HT1080 (cell line): ENCODE data around the gene RCN1. TPM values are rescaled to one million over a fixed set of nuclear protein-coding genes. Genes with fewer than 3 reads are reported as not detected.
A peak's percentile ranks its signal among the peaks of the same experiment; 100 is the strongest.
"Not testable (repeated sequence)": the region's sequence is repeated elsewhere in the genome, so short reads cannot be mapped to it uniquely, and the experiment has no call there.

Experiments used
- DNase-seq: peaks from one replicate; pipeline ENCODE4 v3.0.0-alpha.2; 2015; ENCODE audit warnings: low read depth
- total RNA-seq: library from RNA; depleted of rRNA; stranded (reverse); fragments of >200 nt; shearing (Covaris generic); gene quantifications from 2 replicates; pipeline ENCODE4 v1.2.3, GENCODE V29; 2014

RCN1 gene
- total RNA-seq, 1 experiment from 2014 or later, result 186 TPM

DNA sequence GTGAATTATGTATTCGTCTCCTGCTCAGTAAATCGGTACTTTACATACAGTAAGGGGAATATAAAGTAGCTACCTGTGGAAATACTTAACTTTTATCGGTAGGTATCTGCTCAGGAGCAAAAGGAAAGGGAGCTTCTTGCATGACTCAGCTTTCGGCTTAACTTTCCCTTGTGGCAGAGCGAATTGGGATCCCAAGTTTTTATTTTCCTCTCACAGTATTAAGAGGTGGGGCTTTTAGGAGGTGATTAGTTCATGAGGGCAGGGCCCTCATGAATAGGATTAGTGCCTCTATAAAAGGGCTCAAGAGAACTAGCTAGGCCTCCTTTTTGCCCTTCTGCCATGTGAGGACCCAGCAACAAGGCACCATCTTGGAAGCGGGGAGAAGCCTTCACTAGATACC lies 18.7 kb downstream of the RCN1 start:
- no peak for DNase-seq

- DNase-seq, result no peak
Measured at GRCh38 chr11:32110795-32111194, 19.9 kb downstream of the RCN1 start.

DNA sequence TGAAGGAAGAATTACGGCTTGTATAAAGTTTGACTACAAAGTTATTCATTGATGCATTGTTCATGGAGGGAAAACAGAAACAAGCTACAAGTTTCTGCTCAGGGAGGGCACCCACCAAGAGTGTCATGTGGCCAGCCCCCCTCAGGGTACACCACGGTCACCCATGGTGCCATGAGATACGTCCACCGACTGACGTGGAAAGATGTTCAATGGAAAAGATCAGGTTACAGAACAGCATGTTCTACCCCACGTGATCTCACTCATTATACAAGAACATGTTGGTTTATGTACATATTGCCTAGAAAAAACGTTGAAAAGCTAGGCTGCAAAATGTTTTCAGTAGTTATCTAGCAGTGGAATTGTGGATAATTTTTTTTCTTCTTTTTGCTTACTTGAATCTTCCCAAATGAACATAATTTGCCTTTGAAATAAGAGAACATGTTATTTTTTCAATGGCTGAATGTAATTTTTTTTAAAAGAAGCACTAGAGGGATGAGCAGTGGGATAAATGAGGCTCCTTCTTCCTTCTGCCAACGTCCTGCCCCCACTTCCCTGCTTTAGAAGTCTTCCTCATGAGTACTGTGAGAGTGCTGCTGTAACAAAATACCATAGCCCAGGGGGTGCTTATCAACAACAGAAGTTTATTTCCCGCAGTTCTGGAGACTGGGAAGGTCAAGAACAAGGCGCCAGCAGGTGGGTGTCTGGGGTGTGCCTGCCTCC lies 22.5 kb downstream of the RCN1 start:
- no peak for DNase-seq

DNA sequence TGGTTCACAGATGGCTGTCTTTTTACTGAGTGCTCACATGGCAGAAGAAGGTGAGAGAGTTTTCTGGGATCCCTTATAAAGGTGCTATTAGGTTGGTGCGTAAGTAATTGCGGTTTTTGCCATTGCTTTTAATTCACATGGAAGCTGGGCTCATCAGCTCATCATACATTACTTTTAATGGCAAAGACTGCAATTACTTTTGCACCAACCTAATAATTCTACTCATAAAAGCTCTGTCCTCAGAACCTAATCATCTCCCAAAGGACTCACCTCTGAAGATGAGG lies 23.0 kb downstream of the RCN1 start:
- no peak for DNase-seq

DNA sequence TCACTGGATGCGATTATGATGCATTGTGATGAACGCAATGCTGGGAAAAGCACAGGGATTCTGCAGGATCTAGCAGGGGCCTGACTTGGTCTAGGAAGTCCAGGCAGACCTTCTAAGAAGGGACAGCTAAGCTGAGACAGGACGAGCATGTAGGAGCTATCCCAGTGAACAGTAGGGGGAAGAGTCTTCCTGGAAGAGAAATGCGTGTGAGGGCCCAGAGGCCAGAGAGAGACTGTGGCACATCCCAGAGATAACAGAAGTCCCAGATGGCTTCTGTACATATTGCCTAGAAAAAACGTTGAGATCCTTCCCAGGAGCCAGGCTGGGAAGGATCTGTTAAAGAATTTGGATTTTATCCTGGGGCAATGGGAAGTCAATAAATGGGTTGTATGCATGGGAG lies 24.6 kb downstream of the RCN1 start:
- DNase-seq, result no peak

DNA sequence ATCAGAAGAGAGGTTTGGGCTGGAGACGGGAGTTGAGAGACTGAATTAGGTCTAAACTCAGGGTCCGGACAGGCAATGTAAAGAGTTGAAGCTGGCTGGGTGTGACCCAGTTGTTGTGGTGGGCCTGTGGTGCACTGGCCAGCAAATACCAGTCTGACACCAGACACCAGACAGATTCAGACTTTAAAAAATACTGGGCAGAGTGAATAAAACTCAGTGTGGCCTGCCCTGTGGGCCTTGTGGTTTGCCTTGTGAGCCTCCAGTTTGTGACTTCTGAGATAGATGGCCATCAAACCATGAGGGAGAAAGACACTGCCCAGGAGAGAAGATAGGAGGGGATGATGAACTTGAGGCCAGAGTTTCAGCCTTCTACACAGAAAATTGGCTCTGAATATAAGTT lies 25.8 kb downstream of the RCN1 start:
- no peak for DNase-seq

GRCh38 chr11:32118025-32118974 lies 27.4 kb downstream of the RCN1 start:
- peak; percentile 98 for DNase-seq

DNA sequence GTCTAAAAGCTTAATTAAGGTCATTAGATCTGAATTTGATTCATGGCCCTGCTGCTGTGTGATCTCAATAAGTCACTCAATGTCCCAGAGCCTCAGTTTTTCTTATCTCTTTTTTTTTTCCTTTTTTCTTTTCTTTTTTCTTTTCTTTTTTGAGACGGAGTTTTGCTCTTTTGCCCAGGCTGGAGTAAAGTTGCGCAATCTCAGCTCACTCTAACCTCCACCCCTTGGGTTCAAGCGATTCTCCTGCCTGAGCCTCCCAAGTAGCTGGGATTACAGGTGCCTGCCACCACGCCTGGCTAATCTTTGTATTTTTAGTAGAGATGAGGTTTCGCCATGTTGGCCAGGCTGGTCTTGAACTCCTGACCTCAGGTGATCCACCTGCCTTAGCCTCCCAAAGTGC lies 28.3 kb downstream of the RCN1 start:
- DNase-seq, result not testable (repeated sequence)

DNA sequence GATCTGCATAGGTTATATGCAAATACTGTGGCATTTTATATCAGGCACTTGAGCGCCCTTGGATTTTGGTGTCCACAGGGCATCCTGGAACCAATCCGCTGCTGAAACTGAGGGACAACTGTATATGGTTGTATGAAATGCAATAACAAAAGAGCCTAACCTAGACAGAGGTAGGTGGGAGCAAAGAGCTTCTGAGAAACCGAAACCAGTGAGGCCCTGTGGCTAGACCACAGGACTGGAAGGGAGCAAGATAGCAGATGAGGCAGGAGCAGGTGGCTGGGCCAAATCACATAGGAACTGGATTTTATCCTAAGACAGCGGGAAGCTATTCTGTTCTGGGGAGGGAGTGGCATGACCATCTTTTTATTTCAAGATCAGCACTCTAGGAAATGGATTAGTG lies 30.1 kb downstream of the RCN1 start:
- DNase-seq, result no peak

- DNase-seq, result no peak
Measured at GRCh38 chr11:32122200-32122599, 31.3 kb downstream of the RCN1 start.

GRCh38 chr11:32131321-32131720 lies 40.4 kb downstream of the RCN1 start:
- peak; percentile 20 for DNase-seq

GRCh38 chr11:32136657-32137056 lies 45.8 kb downstream of the RCN1 start:
- peak; percentile 34 for DNase-seq

DNA sequence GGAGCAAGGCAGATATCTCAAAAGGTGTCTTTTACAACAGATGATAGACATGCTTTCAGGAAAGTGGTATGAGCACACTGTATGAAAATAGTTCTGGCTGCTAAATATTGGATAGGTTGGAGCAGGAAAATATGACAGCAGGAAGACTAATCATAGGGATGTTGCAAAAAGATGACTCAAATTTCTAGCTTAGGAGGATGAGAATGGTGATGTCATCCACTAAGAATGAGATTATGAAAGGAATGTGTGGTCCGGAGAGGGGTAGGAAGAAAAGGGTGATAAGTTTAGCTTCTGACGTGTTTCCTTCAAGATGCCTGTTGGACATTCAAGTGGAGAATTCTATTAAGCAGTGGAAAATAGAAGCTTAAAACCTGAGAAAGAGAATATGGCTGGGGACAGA lies 46.4 kb downstream of the RCN1 start:
- DNase-seq, result peak; percentile 96

DNA sequence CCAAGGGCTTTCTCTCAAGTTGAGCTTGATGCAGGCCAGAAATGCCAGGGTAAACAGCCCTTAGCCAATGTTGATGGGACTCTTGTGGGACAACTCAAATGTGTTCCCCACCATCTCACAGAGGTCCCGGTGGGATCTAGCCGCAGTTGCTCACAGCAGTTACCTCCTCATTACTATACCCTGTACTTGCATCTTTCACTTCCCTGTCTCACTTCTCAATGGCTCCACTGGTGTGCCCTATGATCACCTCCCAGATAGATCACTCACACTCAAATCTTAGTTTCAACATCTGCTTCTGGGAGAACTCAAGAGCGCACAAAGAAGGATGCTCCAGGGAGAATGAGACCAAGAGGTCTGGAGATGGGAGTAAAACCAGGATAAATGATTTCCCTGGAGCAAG lies 47.0 kb downstream of the RCN1 start:
- DNase-seq, result no peak

- DNase-seq, result no peak
Measured at GRCh38 chr11:32138902-32139301, 48.0 kb downstream of the RCN1 start.

GRCh38 chr11:32139896-32140520 lies 49.1 kb downstream of the RCN1 start:
- DNase-seq, result no peak

DNA sequence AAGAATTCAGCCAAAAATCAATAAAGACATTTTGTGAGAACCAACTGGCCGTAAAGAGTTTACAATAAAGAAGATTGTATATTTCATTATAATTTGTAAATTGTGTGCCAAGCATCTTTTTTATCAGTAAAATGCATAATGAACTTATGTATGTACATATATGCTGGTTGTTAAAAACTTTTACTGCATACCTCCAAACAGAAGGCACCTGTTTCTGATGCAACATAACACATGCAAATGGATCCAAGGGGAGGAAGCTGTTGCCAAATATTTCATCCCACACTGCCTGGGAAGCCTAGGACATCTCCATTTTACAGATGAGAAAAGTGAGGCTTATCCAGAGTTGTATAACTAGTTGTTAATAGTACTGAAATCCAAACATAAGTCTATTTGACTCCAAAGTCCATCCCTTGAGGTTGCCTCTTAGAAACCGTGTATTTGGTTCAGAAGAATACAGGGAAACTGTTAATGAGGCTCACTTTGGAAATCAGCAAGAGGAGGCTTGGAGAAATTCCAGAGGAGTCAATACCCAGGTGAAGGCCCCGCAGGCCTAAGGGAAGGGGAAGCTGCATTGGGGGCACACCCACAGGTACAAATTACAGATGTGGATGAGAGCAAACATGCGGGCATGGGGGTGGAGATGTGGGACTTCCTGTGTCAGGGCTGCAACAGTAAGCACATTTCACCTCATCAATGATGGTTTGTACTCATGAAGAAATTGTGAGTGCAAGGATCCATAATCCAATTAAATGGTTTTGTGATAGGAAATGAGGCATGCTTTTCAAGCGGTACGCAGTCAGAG lies 51.1 kb downstream of the RCN1 start:
- DNase-seq, result no peak

DNA sequence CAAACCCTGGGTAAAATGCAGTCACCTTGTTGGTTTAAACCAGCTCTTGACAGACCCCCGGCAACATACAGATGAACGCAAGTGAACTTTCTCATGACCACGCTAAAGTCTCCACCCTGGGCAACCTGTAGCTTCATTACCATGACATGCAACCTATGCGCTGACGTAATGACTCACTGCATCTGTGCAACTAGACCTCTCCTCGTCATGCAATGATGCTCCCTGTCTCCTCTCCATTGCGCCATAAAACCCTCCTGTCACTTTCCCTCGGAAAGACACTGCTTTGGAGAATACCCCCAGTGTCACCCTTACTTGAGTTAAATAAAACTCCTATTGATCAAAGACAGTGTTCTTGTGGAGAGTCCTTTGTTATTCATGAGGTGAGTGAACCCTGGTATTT lies 52.5 kb downstream of the RCN1 start:
- DNase-seq, result no peak

- no peak for DNase-seq
Measured at GRCh38 chr11:32145282-32145681, 54.4 kb downstream of the RCN1 start.

DNA sequence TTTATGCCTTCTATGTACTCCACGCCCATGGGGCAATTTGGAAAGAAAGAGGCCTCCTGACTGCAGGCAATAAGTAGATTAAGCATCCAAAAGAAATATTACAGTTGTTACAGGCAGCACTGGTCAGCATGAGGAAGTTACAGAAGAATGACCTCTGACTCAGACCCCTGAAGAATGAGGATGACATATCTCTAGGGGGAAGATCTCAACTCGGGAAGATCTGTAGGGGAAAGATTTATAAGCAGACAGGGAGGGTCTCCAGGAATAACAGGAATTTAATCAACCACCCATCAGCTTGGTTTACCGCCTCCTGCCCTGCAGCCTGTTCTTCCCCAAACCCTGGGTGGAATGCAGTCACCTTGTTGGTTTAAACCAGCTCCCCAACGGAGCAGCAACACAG lies 58.0 kb downstream of the RCN1 start:
- no peak for DNase-seq

DNA sequence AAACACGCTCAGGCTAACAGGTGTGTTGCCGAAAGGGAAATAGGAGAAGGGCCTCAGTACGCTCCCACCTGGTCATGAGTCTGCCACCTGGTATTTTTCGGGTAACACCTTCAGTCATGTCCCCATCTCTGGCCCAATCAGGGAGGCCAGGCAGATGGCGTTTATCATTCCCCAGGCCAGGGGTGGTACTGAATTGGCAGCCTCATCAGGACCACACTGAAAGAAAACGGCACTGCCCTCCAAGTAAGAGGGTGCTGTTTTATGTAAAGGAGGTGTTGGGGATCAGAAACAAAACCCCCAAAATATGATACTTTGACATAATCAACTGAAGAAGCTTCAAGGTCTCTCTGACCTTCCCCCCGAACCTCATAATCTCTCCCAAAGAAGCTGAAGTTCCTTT lies 58.9 kb downstream of the RCN1 start:
- DNase-seq, result no peak

DNA sequence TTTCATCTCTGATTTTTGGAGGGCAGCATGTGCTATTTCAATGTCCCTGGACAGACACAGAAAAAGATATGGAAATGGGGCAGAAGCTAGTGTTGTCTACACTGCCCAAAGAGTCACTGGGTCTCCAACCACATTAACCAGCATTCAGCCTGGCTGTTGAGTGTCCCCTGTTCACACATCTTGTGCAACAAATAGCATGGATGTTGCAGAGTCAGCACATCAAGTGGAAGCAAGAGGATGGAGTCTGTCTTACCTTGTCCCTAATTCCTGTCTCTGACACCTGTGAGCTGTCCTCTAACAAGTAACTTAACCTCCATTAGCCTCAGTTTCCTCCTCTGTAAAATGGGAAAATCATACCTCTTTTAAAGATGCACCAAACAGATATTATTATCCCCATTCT lies 60.2 kb downstream of the RCN1 start:
- DNase-seq, result no peak
